Dedifferentiated amniotic fluid mesenchymal stem cell (primary cell): Measurements from ENCODE around the gene CFH.
"Not testable (repeated sequence)": the region's sequence is repeated elsewhere in the genome, so short reads cannot be mapped to it uniquely, and the experiment has no call there.

Source experiments
- DNase-seq: peaks from one replicate; pipeline ENCODE4 v3.0.0-alpha.2; 2016; ENCODE audit errors: extremely low spot score

The CFH gene

GRCh38 chr1:196765019-196765740 is 113.3 kb downstream of the CFH start:
- DNase-seq, result not testable (repeated sequence)

- DNase-seq, result not testable (repeated sequence)
Measured at GRCh38 chr1:196769823-196770222, 118.0 kb downstream of the CFH start.

- no peak for DNase-seq
Measured at GRCh38 chr1:196773713-196774112, 121.9 kb downstream of the CFH start.

- DNase-seq, result no peak
Measured at GRCh38 chr1:196774175-196774574, 122.3 kb downstream of the CFH start.

- no peak for DNase-seq
Measured at GRCh38 chr1:196774603-196775002, 122.8 kb downstream of the CFH start, which contains the start of gene CFHR3. Gene CFHR3, plus strand, starts transcription at chr1:196774840. Its CDS starts 47 bp downstream, at chr1:196774887.

- DNase-seq, result no peak
Measured at GRCh38 chr1:196777603-196778002, 125.8 kb downstream of the CFH start.

- DNase-seq, result no peak
Measured at GRCh38 chr1:196779093-196779492, 127.2 kb downstream of the CFH start.

- not testable (repeated sequence) for DNase-seq
Measured at GRCh38 chr1:196791252-196791651, 139.4 kb downstream of the CFH start.

- DNase-seq, result not testable (repeated sequence)
Measured at GRCh38 chr1:196794103-196794502, 142.3 kb downstream of the CFH start.
